Measurements from ENCODE around the gene AUTS2.

Gene AUTS2

DNA sequence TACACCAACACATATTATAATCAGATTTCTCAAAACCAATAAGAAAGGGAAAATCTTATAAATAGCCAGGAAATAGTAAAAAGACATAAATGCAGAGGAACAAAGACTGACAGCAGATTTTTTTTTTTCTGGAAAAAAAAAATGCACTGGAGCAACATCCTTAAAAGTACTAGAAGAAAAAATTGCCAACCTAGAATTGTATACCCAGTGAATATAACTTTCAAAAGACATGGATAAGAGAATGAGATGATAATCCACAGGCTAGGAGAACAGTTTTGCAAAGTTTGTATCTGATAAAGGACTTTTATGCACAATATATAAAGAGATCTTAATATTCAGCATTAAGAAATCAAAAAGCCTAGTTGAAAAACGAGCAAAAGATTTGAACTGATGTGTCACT lies 554.0 kb downstream of the AUTS2 start:
- DNase-seq (ENCODE audit: low read depth in 4 of 4, low spot score in 1 of 4): no peak

- no peak for DNase-seq (ENCODE audit: low read depth in 4 of 4, low spot score in 1 of 4)
Observed at GRCh38 chr7:70153933-70154332, 555.7 kb downstream of the AUTS2 start.

GRCh38 chr7:70154521-70155180 lies 556.4 kb downstream of the AUTS2 start:
- DNase-seq (ENCODE audit: low read depth in 4 of 4, low spot score in 1 of 4): no peak

- no peak for DNase-seq (ENCODE audit: low read depth in 4 of 4, low spot score in 1 of 4)
Observed at GRCh38 chr7:70156057-70156456, 557.8 kb downstream of the AUTS2 start.

DNA sequence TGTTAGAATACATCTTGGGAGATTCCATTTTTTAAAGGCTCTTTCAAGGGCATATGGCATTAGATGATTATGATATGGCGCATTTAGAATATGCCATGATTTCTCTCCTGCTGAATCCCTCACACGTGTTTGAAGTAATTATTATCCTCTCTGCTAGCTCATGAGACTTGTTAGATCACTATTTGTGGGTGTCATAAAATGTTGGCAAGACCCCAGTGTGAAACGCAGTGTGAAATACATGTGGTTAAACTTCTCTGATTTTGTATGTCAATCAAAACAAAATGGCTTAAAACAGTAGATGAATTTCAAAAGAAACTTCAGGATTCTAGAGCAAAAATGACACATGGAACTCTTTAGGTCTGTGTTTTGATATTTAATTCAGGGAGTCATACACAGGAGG lies 560.8 kb downstream of the AUTS2 start:
- no peak for DNase-seq (ENCODE audit: low read depth in 4 of 4, low spot score in 1 of 4)

- no peak for DNase-seq (ENCODE audit: low read depth in 4 of 4, low spot score in 1 of 4)
Observed at GRCh38 chr7:70165477-70166170, 567.3 kb downstream of the AUTS2 start.

DNA sequence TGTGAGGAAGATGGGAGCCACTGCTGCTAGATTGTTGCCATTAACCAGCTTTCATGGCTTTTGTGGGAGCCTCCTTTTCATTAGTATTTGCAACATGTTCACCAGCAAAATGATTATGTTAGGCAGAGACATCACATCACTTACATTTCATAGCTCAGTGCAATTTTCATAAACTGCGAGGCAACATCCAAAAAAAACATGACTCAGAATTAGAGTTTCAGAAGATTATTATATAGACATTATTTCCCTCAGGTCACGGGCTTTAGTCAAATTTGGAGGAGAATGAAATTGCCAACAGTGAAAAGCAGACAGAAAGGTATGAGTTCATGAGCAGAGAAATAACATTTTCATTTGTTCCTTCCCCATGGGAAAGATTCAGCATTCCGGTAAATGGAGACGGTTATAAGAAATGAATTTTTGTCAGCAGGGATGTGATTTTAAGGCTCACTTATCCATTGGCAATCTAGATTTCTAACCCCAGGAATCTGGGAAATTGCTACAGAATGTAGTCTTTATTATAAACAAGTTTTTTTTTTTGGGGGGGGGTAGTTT lies 573.2 kb downstream of the AUTS2 start:
- no peak for DNase-seq (ENCODE audit: low read depth in 4 of 4, low spot score in 1 of 4)

- no peak for DNase-seq (ENCODE audit: low read depth in 4 of 4, low spot score in 1 of 4)
Observed at GRCh38 chr7:70177166-70177565, 578.9 kb downstream of the AUTS2 start.

GRCh38 chr7:70178211-70178610 lies 579.9 kb downstream of the AUTS2 start:
- DNase-seq (ENCODE audit: low read depth in 4 of 4, low spot score in 1 of 4): no peak

GRCh38 chr7:70178787-70179186 lies 580.5 kb downstream of the AUTS2 start:
- DNase-seq (ENCODE audit: low read depth in 4 of 4, low spot score in 1 of 4): no peak

DNA sequence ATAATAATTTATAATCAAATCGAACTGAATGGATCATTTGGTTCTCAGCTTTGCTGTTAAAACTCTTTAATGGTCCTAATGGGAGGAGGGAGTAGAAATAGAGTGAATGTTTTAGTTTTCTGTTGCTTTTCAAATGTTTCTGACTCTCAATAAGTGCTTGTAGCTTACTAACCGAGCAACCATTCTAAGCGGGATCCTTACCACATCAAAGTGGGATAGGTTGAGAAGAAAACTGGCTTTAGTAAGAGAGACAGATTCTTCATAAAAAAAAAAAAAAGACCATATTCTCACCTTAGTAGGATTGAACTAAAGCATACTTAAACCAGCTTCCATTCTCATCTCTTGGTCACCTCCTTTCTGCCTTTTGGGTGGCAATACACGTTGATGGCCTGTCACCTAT lies 584.2 kb downstream of the AUTS2 start:
- DNase-seq (ENCODE audit: low read depth in 4 of 4, low spot score in 1 of 4): no peak

- no peak for DNase-seq (ENCODE audit: low read depth in 4 of 4, low spot score in 1 of 4)
Observed at GRCh38 chr7:70183278-70183677, 585.0 kb downstream of the AUTS2 start.

DNA sequence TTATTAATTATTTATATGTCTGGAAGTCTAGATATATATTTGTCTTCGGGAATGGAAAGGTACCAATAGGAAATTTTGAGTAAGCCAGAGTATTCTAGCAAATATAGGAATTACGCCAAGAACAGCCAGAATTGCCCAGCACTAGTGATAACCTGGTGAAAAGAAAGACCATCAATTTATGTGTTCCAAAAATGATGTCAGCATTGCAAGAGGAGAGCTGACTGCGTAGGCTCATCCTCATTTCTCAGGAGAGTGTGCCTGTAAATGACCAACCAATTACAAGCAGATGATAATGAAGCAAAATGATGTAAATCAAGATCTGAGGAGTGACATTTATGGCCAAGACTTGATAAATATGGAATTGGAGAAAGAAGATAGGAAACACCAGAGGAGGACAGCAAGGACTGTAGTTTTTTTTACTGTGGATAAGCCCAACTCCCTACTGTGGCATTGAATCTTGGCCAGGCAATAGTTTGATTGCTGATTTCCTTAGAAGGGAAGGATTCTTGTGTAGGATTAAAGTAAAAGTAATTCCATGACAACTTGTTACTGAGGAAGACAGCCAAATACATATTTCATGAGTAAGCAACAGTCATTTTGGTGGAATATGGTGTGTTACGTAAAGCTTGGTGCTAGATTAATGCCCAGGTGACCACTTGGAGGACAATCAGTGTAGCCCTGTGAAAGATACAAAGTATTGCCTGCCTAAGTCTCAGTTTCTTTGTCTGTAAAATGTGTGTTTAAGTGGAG lies 590.8 kb downstream of the AUTS2 start:
- DNase-seq (ENCODE audit: low read depth in 4 of 4, low spot score in 1 of 4): no peak

DNA sequence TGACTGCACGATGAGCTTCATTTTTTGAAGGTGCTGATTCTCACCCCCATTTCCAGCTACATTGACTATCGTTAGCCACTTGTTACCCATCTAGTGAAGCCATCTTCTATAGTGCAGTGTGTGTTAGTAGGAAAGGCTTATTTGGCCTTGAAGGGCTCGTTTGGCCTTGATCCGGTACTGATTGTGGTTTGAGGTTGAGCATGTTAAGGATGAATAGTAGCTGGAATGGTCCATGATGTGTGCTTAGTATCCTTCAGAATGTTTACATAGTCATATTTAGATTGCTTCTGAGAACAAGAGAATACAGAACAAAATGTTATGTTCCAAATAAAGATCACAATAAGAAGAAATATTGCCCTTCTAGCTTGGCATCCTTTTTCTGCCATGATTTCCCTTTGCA lies 591.5 kb downstream of the AUTS2 start:
- no peak for DNase-seq (ENCODE audit: low read depth in 4 of 4, low spot score in 1 of 4)

GRCh38 chr7:70190281-70190680 lies 592.0 kb downstream of the AUTS2 start:
- DNase-seq (ENCODE audit: low read depth in 4 of 4, low spot score in 1 of 4): no peak

GRCh38 chr7:70193514-70193913 lies 595.2 kb downstream of the AUTS2 start:
- no peak for DNase-seq (ENCODE audit: low read depth in 4 of 4, low spot score in 1 of 4)

DNA sequence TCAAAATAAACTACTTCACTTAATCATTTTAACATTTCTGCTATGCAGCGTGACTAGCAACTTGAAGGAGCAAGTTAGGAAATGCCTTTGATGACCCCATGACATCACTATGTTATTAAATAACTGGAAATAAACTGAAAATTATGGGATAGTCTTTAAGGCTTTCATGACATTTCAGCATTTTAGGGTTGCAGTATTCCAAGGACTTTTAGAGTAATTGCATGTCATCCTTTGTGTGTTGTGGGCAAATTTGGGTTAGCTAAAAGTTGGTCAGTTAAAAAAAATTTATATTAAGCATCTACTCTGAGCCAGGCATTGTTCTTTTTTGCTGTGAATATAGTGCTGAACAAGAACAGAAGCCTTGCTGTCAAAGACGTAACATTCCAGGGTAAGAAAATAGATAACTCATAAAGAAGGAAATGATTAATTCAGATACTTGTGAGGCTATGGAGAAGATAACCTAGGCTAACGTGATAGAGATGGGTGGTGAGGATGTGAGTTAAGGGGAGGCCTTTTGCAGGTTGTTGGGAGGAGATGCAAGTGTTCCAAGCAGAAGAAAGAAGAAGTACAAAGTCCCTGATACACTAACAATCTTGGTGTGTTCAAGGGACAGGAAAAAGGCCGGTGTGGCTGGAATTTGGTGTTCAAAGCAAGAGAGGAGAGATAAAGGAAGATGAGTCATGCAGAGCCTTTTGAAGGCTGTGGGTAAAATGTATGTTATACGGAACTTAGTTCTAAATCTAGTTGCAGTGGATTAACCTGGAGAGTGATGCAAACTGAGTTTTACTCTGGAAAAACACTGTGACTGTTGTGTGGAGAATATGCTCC lies 610.2 kb downstream of the AUTS2 start:
- DNase-seq (ENCODE audit: low read depth in 4 of 4, low spot score in 1 of 4): no peak

- DNase-seq (ENCODE audit: low read depth in 4 of 4, low spot score in 1 of 4): no peak
Observed at GRCh38 chr7:70210200-70210935, 612.1 kb downstream of the AUTS2 start.

DNA sequence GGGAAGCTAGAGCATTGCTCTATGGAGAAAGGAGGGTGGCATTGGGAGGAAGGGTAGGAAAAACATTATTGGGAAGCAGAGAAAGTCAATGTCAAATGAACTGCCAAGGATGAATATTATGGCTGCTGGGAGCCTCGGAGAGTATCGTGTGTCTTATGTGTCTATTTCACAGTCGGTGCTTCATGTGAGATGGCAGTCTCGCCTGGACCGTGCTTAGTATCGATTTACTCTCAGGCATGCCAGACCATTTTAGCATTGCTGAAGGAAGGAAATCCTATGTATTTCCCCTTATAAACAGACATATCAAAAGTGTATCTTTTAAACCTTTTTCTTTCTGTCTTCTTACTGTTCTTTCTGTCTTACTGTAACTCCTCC lies 612.6 kb downstream of the AUTS2 start:
- DNase-seq (ENCODE audit: low read depth in 4 of 4, low spot score in 1 of 4): no peak

DNA sequence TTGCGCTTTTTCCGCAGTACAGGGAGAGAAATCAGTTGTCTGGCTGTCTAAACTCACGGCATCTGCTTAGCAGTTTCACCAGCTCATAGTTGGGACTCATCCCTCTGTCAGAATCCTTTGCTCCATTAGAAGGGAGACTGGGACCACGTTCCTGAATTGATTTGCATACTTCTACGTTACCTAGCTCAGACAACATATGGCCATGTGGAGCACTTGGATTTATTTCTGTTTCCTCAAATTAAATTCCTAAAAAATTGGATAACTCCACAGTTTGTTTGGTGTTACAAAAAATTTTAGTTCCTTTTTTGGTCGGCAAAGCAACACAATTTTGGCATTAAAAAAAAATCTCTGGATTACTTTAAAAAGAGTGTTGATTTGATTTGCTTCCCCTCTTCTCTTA lies 614.0 kb downstream of the AUTS2 start:
- DNase-seq (ENCODE audit: low read depth in 4 of 4, low spot score in 1 of 4): no peak

GRCh38 chr7:70214071-70214470 lies 615.8 kb downstream of the AUTS2 start:
- no peak for DNase-seq (ENCODE audit: low read depth in 4 of 4, low spot score in 1 of 4)
